Measurements from ENCODE around the gene CLEC2D.
A peak's percentile ranks its signal among the peaks of the same experiment; 100 is the strongest.
"Not testable (repeated sequence)": the region's sequence is repeated elsewhere in the genome, so short reads cannot be mapped to it uniquely, and the experiment has no call there.

CLEC2D gene

GRCh38 chr12:9701380-9702154 lies 32.1 kb downstream of the CLEC2D start:
- DNase-seq = peak; percentile 30

- peak; percentile 54 for DNase-seq
Measured at GRCh38 chr12:9702255-9702654, 32.7 kb downstream of the CLEC2D start.

- not testable (repeated sequence) for DNase-seq
Measured at GRCh38 chr12:9704561-9704960, 35.0 kb downstream of the CLEC2D start.

- DNase-seq = no peak
Measured at GRCh38 chr12:9706086-9706685, 36.7 kb downstream of the CLEC2D start.

GRCh38 chr12:9707356-9707755 lies 37.8 kb downstream of the CLEC2D start:
- DNase-seq = no peak

GRCh38 chr12:9707864-9708808 lies 38.6 kb downstream of the CLEC2D start:
- peak; percentile 75 for DNase-seq

- DNase-seq = no peak
Measured at GRCh38 chr12:9708853-9709252, 39.3 kb downstream of the CLEC2D start.

GRCh38 chr12:9710584-9711375 lies 41.3 kb downstream of the CLEC2D start:
- DNase-seq = no peak

GRCh38 chr12:9711664-9712063 lies 42.2 kb downstream of the CLEC2D start:
- no peak for DNase-seq

- not testable (repeated sequence) for DNase-seq
Measured at GRCh38 chr12:9713032-9713558, 43.6 kb downstream of the CLEC2D start.

- no peak for DNase-seq
Measured at GRCh38 chr12:9717070-9717925, 47.8 kb downstream of the CLEC2D start.

- no peak for DNase-seq
Measured at GRCh38 chr12:9718968-9719367, 49.5 kb downstream of the CLEC2D start.

GRCh38 chr12:9719790-9720189 lies 50.3 kb downstream of the CLEC2D start:
- DNase-seq = no peak

- DNase-seq = no peak
Measured at GRCh38 chr12:9721394-9722092, 52.0 kb downstream of the CLEC2D start.

- DNase-seq = no peak
Measured at GRCh38 chr12:9724023-9724422, 54.5 kb downstream of the CLEC2D start.

GRCh38 chr12:9725213-9725870 lies 55.8 kb downstream of the CLEC2D start:
- no peak for DNase-seq

GRCh38 chr12:9727813-9728212 lies 58.3 kb downstream of the CLEC2D start:
- no peak for DNase-seq

GRCh38 chr12:9729082-9729481 lies 59.6 kb downstream of the CLEC2D start:
- no peak for DNase-seq

GRCh38 chr12:9730011-9730410 lies 60.5 kb downstream of the CLEC2D start:
- DNase-seq = no peak

- DNase-seq = no peak
Measured at GRCh38 chr12:9730591-9730990, 61.1 kb downstream of the CLEC2D start.
